GM13976 (cell line): ENCODE measurements around the gene GTSF1L.

ENCODE experiments used
- DNase-seq: peaks from one replicate; pipeline ENCODE4 v3.0.0; 2012; ENCODE audit warnings: low spot score
- in situ Hi-C: fragments of 300-500 bp; cut with MboI; formaldehyde crosslinking; loops from one replicate; pipeline ENCODE4 v1.12.0; 2022; ENCODE audit warnings: low sequenced_read_pairs, mixed read lengths, inconsistent platforms; ENCODE audit not compliant: unreplicated experiment
- TF ChIP-seq, protein P1 (sequence below): IDR thresholded peaks from 2 replicates; pipeline ENCODE4 v1.5.1; 2012; ENCODE audit warnings: borderline replicate concordance, mild to moderate bottlenecking; ENCODE audit not compliant: insufficient read depth; ENCODE audit errors: extremely low read depth, missing control alignments, control extremely low read depth

GTSF1L gene

GRCh38 chr20:43752561-43753301 lies 25.9 kb upstream of the GTSF1L start:
- peak; percentile 68 for DNase-seq
- TF ChIP-seq, protein P1, sequence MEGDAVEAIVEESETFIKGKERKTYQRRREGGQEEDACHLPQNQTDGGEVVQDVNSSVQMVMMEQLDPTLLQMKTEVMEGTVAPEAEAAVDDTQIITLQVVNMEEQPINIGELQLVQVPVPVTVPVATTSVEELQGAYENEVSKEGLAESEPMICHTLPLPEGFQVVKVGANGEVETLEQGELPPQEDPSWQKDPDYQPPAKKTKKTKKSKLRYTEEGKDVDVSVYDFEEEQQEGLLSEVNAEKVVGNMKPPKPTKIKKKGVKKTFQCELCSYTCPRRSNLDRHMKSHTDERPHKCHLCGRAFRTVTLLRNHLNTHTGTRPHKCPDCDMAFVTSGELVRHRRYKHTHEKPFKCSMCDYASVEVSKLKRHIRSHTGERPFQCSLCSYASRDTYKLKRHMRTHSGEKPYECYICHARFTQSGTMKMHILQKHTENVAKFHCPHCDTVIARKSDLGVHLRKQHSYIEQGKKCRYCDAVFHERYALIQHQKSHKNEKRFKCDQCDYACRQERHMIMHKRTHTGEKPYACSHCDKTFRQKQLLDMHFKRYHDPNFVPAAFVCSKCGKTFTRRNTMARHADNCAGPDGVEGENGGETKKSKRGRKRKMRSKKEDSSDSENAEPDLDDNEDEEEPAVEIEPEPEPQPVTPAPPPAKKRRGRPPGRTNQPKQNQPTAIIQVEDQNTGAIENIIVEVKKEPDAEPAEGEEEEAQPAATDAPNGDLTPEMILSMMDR = no peak
- in situ Hi-C loops = loop anchor here (10.0 kb wide), 2 partner anchors 82 to 172 kb away; no protein-coding TSS in a partner anchor

GRCh38 chr20:43752051-43752360 lies 25.2 kb upstream of the GTSF1L start:
- DNase-seq = no peak
- TF ChIP-seq, protein P1 = no peak
- in situ Hi-C loops = loop anchor here (10.0 kb wide), 2 partner anchors 83 to 173 kb away; no protein-coding TSS in a partner anchor

DNA sequence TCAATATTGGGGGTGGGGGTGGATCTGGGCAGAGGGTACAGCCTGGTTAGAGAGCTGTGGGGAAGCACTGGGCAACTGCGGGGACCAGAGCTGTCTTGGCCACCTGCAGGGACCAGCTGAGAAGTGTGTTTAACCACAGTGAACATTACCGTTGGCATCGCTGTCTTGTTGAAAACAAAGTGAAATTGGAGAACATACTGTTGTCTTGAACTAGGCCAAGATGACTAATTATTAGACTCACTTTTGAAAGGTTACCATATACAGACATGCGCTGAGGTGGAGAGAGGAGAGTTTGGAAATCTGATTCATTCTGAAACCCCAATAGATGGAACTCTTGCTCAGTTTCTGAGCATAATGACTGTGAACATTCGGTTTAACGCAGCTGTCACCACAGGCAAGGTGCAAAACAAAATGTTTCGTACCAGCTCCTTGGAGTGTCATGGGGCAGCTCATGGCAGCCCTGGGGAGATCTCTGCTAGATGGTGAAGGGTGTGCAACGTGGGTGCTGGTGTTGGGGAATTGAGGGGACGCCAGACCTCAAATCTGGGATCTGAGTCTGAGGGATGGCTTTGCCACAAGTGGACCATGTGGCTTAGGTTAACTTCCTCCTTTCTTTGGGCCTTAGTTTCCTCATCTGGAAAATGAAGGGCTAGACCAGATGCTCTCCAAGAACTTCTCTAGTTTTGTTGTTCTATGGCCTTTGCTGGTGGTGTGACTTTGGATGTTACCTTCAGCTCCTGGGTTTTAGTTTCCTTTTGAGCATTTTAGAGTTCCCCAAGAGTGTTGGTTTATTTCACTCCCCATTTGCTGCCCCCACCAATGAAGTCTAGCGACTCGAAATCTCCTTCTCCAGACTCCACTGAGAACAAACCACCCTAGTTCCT lies 24.6 kb upstream of the GTSF1L start:
- in situ Hi-C loops = loop anchor here (10.0 kb wide), 2 partner anchors 83 to 173 kb away; no protein-coding TSS in a partner anchor
- DNase-seq = peak; percentile 84
- TF ChIP-seq, protein P1 = no peak

GRCh38 chr20:43750774-43751166 lies 24.0 kb upstream of the GTSF1L start:
- in situ Hi-C loops = loop anchor here (10.0 kb wide), 2 partner anchors 84 to 174 kb away; no protein-coding TSS in a partner anchor
- no peak for DNase-seq
- TF ChIP-seq, protein P1 = no peak

GRCh38 chr20:43749734-43750294 lies 23.0 kb upstream of the GTSF1L start:
- DNase-seq = peak; percentile 87
- in situ Hi-C loops = loop anchor here (10.0 kb wide), 3 partner anchors 85 to 335 kb away; no protein-coding TSS in a partner anchor
- TF ChIP-seq, protein P1 = peak; percentile 98

GRCh38 chr20:43748274-43748673 lies 21.5 kb upstream of the GTSF1L start:
- in situ Hi-C loops = loop anchor here (10.0 kb wide), 1 partner anchor 337 kb away; no protein-coding TSS in a partner anchor
- TF ChIP-seq, protein P1 = no peak
- no peak for DNase-seq
